ENCODE measurements around the gene TMEM204.

GRCh38 chr16:1597154-1597553 is 63.7 kb downstream of the TMEM204 start:
- no peak for TF ChIP-seq CTCF (IDR thresholded peaks at IDR 0.05)
- TF ChIP-seq POLR2AphosphoS5 (IDR thresholded peaks at IDR 0.05), result no peak

Measured in transverse colon (tissue), 4 donors.